ENCODE measurements around the gene IL17RD.

The IL17RD gene

GRCh38 chr3:57158813-57159738, 6.1 kb downstream of the IL17RD start:
- in situ Hi-C loops (cut with MboI; ENCODE audit: low sequenced_read_pairs) = no loop called here

GRCh38 chr3:57158325-57158724, 6.8 kb downstream of the IL17RD start:
- in situ Hi-C loops (cut with MboI; ENCODE audit: low sequenced_read_pairs) = no loop called here

GRCh38 chr3:57157545-57157944, 7.6 kb downstream of the IL17RD start:
- in situ Hi-C loops (cut with MboI; ENCODE audit: low sequenced_read_pairs) = no loop called here

DNA sequence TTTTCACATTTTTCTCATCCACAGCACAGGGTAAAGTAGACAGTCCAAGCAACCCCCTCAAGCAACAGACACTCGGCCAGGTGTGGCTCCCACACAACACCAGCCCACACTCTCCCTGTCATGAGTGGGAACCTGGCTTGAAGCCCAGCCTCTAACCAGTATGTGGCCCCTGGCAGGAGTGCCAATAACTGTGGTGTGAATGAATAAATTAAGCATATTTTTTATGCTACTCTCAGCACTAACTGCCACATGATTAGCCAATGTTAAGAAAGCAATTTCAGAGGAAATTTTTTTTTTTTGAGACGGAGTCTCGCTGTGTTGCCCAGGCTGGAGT, 9.9 kb downstream of the IL17RD start:
- in situ Hi-C loops (cut with MboI; ENCODE audit: low sequenced_read_pairs) = no loop called here

DNA sequence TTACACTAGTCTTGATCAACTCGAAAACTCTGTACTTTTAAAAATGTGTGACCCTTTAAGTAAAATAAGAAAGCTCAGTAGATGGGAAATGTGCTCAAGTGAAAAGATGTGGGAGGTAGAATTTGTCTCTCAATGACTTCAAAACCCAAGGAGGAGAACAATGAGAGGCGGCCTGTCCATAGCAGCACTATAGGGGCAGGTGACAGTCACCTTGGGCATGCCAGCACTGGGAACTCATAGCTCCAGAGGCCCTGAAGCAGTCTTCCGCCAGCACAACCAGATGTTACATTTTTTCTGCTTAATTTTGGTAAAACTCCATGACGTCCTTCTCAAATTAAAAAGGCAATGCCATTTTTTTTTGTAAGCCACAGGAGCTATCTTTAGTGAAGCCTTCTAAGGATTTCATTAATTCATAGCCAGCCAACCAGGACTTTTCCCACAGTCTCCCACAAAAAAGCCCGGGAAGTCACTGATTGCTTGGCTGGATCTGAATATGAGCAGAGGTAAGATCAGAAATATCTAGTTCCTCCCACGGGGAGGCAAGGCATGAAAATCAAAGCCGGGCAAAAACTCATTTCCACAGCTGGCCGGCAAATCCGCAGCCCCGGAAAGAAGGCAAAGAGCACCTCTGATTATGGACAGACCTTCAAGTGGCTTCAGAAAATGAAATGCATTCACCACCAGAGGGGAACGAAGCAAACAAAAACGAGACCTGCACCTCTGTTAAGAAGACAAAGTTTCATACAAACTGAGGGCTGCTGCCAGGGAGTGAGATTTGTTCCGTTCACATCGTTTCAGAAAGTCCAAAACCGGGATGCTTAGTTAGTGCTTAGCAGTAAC, 10.5 kb downstream of the IL17RD start:
- in situ Hi-C loops (cut with MboI; ENCODE audit: low sequenced_read_pairs) = no loop called here

DNA sequence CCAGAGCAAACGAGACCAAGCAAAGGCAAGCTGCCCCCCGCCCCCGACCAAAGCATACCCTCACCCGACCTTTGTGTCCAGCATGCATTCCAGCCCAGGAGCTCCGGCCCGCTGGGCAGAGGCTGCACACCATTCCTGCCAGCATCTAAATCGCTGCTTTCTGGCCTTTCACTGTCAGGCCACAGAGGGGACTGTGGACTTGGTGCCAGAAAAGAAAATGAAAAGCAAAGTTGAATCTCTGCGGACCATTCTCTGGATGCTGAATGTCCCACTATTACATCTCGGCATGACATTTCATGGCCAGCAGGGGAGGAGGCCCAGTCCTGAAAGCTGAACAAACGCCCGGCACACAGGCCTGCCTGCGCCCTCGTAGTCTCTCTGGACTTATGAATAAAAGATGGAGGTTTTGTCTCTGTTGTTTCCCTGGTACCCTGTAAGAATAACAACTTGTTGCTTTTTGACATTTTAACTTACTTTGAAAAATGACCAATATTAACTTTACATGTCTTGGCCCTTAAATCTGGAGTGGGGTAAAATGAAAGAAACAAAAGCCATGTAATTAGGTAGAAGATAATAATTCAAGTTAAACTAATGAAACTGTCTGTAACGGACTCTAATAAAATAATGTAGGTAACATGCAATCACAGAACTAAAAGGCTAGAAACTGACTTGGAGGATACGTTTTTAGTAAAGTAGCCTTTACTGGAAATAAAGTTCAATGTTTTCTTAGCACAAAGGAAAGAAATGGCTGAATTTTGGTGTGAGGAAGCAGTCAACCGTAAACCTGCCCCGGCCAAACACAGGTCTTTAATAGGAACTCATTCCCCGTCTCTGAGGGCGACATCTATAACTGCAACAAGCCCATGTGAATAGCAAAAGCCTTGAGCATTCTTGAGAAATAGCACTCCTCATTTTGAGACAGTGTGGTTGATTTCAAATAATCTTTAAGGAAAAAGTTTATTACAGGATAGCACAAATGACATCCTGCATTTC, 12.7 kb downstream of the IL17RD start:
- in situ Hi-C loops (cut with MboI; ENCODE audit: low sequenced_read_pairs) = no loop called here

DNA sequence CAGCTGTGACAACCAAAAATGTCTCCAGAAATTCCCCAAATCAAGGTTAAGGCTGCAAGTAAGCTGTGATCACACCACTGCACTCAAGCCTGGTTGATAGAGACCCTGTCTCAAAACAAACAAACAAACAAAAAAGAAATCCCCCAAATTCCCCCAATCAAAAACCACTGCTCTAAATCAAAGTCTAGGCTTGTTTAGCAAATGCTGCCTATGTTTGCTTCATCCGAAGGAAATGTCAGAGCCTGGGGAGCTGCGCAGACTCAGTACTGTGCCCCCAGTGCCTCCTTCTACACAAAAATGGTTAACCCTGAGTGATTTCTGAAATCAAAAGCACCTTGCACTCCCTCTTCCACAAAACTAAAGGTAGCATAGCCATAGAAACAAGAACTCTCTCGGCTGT, 13.4 kb downstream of the IL17RD start:
- in situ Hi-C loops (cut with MboI; ENCODE audit: low sequenced_read_pairs) = no loop called here

DNA sequence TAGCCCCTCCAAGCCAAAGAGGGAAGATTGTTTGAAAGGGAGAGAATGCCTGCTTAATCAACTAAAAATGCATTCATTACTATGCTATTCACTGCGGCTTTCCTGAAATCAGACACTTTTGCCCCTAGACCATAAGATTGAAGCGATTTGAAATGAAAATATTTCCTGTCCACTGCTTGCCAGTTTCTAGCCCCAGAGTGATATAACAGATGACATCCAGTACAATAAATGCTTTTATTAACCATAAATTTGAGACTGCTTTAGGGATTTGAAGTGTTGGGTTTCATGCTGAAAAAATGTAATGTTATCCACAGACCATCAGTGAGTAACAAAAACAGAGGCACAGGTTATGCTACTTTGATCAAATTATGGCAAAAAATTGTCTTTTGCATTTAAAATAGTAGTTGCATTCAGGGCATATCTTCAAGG, 14.1 kb downstream of the IL17RD start:
- in situ Hi-C loops (cut with MboI; ENCODE audit: low sequenced_read_pairs) = no loop called here

- in situ Hi-C loops (cut with MboI; ENCODE audit: low sequenced_read_pairs) = no loop called here
Observed at GRCh38 chr3:57150113-57150581, 15.0 kb downstream of the IL17RD start.

DNA sequence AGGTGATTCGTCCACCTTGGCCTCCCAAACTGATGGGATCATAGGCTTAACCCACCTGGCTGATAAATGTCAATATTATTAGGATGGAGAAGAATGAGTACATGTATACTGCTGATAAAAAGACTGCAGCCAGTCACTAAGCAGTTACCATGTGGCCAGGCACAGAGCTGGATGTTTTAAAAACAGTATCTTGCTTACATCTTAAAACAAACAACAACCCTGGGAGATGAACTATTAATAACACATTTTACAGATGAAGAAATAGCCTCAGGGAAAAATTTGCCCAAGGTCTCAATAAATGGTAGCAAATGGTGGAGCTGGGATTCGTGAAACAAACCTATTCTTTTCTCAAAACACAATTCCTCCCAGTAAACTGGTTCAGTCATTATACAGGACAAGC, 18.1 kb downstream of the IL17RD start:
- in situ Hi-C loops (cut with MboI; ENCODE audit: low sequenced_read_pairs) = no loop called here

DNA sequence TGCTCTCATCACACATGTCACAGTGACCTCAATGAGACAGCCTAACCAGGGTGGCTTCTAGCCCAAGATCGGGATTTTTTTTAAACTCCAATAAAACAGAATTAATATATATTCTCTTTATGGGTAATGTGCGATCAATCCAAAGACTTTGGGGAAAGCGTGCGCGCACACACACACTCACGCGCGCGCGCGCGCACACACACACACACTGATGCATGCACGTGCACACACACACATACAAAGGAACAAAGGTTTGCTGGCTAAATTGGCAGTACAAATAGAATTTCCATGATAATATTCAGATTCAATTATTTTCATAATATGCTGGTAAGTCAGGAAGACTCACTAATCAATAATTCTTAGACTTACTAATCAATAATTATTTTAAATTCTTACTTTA, 19.3 kb downstream of the IL17RD start:
- in situ Hi-C loops (cut with MboI; ENCODE audit: low sequenced_read_pairs) = no loop called here

DNA sequence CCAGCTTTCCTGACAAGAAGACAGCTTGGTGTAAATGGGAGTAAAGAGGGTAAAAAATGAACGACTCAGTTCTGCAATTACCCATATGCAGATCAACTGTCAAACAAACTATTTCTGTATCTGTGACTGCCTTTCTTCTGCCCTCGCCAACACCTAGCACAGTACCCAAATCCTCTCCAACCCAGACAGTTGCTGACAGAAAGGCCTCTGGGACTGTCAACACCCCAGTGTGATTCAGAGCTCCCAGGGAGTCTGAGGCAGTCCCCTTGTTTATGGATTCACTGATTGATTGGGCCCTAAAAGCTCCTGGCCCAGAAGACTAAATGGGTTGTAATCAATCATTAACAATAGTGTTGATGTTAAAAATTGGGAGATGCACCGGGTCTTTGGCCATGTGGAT, 20.2 kb downstream of the IL17RD start:
- in situ Hi-C loops (cut with MboI; ENCODE audit: low sequenced_read_pairs) = no loop called here

DNA sequence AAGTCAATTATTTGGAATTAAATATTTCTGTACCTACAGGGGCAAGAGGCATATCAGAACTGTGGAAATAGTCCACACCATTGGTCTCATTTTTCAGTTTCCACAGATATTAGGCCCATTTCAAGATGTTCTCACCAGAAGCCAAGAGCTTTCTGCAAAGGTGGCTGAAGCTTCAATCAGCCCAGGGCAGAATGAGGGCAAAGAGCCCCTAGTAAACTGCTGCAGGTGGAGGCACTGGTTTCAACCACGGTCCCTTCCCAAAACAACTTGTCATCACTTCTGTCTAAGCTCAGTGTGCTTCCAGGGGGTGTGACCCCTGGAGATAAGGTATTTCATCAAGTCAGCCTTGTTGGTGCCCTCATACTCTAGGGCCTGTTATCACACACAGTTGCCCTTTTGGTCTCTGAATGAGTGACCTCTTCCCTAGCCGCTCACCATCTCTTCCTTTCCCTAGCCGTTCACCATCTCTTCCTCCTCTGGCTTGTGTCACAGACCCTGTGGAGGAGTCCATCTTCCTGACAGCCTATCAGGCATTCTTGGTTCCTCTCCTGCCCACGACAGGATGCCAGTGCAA, 21.2 kb downstream of the IL17RD start:
- in situ Hi-C loops (cut with MboI; ENCODE audit: low sequenced_read_pairs) = no loop called here

GRCh38 chr3:57142411-57142723, 22.8 kb downstream of the IL17RD start:
- in situ Hi-C loops (cut with MboI; ENCODE audit: low sequenced_read_pairs) = no loop called here

- in situ Hi-C loops (cut with MboI; ENCODE audit: low sequenced_read_pairs) = no loop called here
Observed at GRCh38 chr3:57141719-57142410, 23.3 kb downstream of the IL17RD start.

- in situ Hi-C loops (cut with MboI; ENCODE audit: low sequenced_read_pairs) = no loop called here
Observed at GRCh38 chr3:57140894-57141293, 24.3 kb downstream of the IL17RD start.

- in situ Hi-C loops (cut with MboI; ENCODE audit: low sequenced_read_pairs) = no loop called here
Observed at GRCh38 chr3:57135964-57136719, 29.0 kb downstream of the IL17RD start.

DNA sequence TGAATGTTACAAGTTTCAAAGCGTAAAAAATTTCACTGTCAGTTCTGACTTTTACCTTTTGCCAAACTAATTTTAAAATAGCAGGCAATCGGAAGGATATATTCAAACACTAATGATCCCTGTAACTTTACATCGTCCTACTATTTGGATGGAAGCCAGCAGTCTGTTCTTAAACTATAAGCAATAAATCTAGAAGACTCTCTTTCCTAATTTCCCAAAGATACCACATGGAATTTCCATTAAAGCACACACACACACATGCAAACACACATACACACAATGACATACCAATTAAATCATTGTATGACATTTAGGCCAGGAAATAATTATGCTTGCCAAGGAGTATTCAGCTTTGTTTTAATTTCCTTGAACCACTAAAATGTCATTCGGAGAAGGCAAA, 32.0 kb downstream of the IL17RD start:
- in situ Hi-C loops (cut with MboI; ENCODE audit: low sequenced_read_pairs) = no loop called here

GRCh38 chr3:57132674-57133073, 32.5 kb downstream of the IL17RD start:
- in situ Hi-C loops (cut with MboI; ENCODE audit: low sequenced_read_pairs) = no loop called here

All from HL-60/S4 treated with phorbol 12-myristate 13-acetate at 8.2 ng/mL for 4 days and 3 days (cell line).